ENCODE results near the gene CELA1.
A peak's percentile ranks its signal among the peaks of the same experiment; 100 is the strongest.
"Not testable (repeated sequence)": the region's sequence is repeated elsewhere in the genome, so short reads cannot be mapped to it uniquely, and the experiment has no call there.

CELA1 gene

GRCh38 chr12:51341251-51342007, 5.0 kb downstream of the CELA1 start:
- DNase-seq (ENCODE audit: low read depth) = peak; percentile 68

GRCh38 chr12:51339750-51340149, 6.7 kb downstream of the CELA1 start:
- DNase-seq (ENCODE audit: low read depth) = no peak

- DNase-seq (ENCODE audit: low read depth) = not testable (repeated sequence)
These were observed 9.1 kb downstream of the CELA1 start for GRCh38 chr12:51337336-51337735.

GRCh38 chr12:51335931-51336330, 10.5 kb downstream of the CELA1 start:
- no peak for DNase-seq (ENCODE audit: low read depth)

DNA sequence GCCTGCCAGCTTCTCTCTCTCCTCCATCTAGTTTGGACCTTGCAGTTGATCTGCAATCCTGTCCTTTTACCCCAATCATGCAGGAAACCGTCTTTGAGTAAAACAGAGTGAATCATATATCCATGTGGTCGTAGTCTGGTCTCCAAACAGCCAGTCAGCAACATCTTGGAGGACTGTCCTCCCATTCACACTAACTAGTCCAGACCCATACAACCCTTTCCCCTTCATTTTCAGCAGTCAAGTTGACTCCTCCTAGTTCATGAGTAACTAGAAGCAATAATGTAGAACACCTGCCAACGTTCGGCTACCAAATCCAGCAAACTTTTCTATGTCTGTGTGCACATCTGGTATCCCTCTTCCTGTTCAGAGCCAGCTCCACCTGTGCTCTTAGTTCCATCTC, 11.7 kb downstream of the CELA1 start:
- DNase-seq (ENCODE audit: low read depth) = no peak

DNA sequence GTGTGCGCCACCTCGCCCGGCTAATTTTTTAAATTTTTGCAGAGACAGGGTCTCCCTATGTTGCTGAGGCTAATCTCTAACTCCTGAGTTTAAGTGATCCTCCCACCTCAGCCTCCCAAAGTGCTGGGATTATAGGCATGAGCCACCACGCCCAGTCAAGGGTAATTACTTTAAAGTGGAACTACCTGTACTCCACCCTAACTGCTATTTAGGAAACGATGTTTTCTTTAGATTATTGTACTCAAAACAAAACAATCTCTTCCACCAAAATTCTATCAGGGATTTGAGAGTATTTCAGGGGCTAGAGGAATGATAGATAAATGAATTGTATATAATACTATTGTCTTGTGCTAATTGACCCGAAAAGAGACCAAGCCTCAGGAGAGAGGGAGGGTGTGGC, 12.9 kb downstream of the CELA1 start:
- no peak for DNase-seq (ENCODE audit: low read depth)

DNA sequence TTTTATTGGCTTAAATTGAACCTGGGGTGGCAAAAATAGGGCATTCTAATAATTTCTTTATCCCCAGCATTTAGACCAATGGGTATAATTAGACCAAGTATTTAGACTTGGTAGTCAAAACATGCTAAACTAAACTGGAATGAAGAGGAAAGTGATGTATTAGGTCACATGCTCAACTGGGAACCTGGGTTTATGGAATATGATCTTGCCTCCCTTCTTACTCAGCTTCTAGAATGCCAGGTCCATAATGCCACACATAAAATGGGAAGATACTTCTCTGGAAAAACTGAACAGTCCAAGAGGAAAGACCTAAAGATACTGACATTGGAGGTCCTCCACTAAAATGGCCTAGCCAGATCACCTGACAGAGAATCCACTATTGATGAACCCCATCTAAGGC, 16.3 kb downstream of the CELA1 start:
- no peak for DNase-seq (ENCODE audit: low read depth)

DNA sequence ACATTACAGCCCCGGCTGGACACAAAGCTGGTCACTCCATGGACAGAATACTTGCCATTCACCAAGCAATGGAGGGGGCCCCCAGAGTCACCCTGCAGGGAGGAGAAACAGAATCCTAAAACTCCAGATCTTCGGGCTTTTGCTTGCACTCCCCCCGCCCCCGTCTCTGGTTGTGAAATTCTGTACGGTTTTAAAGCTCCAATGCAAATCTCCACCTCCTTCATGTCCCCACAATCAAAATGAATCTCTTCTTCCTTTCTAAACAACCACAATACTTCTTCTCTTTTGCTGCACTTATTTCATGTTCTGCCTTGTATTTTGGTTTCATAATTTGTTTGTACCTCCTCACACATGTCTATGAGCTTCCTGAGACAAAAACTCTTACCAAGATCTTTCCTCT, 16.7 kb downstream of the CELA1 start:
- no peak for DNase-seq (ENCODE audit: low read depth)

DNA sequence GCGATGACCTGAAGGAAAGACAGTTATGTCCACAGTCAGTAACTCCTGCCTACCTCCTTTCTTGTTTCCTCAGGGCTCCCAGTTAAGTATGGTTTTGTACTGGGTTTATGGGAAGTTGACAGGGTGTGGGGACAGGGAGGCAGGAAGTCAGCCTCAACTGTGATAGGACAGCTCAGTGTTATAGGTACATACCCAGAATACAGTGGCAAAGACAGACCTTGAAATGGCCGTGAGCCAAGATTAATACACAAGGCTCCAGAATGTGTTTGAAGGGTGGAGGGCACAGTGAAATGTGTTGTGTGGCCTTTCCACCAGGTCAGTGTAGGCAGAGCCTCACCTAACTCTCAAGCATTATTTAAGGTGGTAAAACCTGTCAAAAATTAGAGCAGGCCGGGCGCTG, 17.9 kb downstream of the CELA1 start:
- DNase-seq (ENCODE audit: low read depth) = no peak

DNA sequence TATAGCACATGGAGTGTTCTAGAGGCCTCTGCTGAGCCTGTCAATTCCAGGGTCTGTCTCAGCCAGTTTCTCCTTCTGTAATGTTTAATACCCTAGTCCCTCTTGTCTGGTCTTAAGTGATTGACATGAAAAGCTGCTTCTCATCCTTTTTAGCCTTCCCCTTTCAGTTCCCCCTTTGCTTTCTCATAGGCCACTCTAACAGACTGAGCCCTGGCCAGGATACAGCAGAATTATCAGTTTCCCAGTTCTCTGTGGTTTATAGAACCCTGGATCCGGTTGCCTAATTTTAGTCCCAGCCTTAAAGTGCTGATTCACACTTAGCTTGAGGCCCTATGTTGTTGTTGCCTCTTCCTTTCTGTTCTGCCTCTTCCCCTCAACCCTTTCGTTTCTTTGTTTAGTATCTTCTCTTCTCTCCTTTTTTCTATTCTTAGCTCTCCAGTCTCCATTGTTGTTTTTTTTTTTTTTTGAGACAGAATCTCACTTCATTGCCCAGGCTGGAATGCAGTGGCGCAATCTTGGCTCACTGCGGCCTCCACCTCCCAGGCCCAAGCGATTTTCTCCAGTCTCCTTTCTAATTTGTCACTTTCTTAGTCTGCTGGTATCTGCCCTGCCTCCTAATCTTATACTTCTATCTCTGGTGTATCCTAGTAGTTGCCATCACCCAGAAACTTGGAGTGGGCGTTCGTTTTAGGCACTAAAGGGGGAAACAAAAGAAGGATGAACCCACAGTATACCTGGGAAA, 19.6 kb downstream of the CELA1 start:
- no peak for DNase-seq (ENCODE audit: low read depth)

GRCh38 chr12:51324953-51325352, 21.5 kb downstream of the CELA1 start:
- DNase-seq (ENCODE audit: low read depth) = no peak

DNA sequence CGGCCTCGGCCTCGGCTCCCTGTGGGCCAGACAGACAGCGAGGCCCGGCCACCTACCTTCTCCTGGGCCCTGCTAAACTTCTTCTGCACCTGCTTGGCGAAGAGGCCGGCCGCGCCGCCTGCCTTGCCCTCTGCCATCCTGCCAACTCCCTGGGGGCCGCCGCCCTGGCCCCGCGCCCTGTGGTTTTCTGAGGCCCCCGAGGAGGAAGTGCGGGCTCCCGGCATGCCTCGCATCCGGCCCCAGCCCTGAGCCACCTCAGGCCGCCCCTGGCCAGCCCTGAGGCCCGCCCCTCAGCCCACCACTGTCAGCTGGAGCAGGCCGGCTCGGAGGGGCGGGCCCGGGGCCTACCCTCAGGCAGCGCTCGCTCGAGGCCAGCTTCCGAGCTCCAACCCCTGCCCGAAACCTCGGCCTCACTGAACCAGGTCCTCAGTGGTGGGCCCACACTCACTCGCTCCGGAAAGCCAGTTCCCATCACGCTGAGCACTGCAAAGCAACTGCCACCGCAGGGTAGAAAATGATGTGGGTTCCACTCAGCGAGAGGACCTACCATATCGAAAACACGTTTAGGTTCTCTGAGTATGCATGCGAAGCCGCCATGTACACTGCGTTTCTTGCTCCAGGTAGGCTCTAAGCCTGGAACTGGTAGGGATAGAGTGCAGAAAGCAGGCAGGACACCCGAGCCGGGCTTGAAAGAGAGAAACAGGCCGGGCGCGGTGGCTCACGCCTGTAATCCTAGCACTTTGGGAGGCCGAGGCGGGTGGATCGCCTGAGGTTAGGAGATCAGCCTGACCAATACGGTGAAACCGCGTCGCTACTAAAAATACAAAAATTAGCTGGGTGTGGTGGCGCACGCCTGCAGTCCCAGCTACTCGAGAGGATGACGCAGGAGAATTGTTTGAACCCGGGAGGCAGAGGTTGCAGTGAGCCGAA, 22.2 kb downstream of the CELA1 start, which contains the start of gene BIN2:
Gene BIN2, minus strand, starts transcription at position 209 of the 930 bp plus-strand sequence. Its CDS starts 72 bp downstream, at position 137.
- peak; percentile 32 for DNase-seq (ENCODE audit: low read depth)

GRCh38 chr12:51323317-51323960, 23.0 kb downstream of the CELA1 start:
- peak; percentile 33 for DNase-seq (ENCODE audit: low read depth)

DNA sequence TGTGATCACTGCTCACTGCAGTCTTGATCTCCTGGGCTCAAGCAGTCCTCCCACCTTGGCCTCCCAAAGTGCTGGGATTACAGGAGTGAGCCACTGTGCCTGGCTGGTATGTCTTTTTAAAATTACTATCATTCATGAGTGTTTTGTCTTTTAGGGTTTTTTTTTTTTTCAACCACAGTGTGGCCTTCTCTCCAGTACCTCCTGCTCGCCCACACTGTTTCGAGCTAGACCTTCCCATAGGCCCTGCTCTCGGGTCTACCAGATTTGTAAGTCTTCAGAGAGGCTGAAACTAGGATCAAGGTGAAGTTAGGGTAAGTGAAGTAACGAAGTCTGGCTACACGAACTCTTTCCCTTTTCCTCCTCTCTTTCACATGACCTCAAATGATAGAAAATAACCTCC, 24.0 kb downstream of the CELA1 start:
- DNase-seq (ENCODE audit: low read depth) = no peak

DNA sequence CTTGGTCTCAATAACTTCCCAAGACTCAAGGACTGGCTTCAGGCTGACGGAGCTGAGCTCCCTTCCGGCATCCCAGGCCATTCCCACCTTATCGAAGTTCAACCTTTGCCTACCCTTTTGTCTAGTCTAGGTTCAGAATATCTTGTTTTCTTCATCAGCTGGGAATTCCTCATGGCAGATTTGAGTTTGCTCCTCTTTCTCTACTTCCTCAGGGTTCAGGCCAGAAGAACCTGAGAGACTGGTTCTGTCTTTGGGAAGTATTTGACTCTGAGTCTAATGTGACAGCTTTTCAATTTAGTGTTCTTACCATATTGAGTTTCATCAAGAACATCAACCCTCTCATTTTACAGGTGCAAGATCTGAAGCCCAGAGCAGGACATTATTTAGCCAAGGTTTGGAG, 24.6 kb downstream of the CELA1 start:
- no peak for DNase-seq (ENCODE audit: low read depth)

GRCh38 chr12:51320695-51321320, 25.7 kb downstream of the CELA1 start:
- DNase-seq (ENCODE audit: low read depth) = no peak

- no peak for DNase-seq (ENCODE audit: low read depth)
These were observed 26.2 kb downstream of the CELA1 start for GRCh38 chr12:51320311-51320694.

DNA sequence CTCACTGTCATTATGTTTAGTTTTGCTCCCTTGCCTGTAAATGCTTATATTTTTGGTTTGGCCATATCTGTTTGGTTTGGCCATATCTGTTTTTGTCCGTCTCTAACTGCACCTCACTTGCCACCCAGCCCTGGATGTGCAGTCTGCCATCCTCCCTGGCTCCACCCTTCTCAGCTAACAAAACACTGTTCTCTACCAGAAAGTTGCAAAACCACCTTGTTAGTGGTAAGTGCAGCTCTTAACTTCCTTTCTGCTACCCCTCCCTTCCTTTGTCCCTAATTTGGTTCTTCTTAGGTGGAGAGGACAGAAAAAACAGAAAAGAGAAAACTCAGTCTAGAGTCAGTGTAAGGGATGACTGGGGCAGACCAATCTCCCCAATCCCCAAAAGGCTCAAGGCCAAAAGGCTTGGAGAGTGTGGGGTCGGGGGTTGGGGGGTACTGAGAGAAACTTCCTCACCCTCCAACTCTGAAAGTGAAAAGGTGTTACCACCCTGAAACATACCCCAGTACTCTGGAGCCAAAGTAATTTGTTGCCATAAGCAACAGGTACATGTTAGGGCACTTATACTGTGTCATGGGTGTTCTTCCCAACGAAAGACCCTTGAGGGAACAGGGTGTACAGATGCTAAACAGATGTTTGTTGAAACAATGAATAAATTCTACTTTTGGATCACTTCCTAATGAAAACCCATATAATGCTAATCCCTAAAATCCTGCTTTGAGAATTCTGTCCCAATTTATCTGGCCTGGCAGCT, 27.5 kb downstream of the CELA1 start:
- no peak for DNase-seq (ENCODE audit: low read depth)

DNA sequence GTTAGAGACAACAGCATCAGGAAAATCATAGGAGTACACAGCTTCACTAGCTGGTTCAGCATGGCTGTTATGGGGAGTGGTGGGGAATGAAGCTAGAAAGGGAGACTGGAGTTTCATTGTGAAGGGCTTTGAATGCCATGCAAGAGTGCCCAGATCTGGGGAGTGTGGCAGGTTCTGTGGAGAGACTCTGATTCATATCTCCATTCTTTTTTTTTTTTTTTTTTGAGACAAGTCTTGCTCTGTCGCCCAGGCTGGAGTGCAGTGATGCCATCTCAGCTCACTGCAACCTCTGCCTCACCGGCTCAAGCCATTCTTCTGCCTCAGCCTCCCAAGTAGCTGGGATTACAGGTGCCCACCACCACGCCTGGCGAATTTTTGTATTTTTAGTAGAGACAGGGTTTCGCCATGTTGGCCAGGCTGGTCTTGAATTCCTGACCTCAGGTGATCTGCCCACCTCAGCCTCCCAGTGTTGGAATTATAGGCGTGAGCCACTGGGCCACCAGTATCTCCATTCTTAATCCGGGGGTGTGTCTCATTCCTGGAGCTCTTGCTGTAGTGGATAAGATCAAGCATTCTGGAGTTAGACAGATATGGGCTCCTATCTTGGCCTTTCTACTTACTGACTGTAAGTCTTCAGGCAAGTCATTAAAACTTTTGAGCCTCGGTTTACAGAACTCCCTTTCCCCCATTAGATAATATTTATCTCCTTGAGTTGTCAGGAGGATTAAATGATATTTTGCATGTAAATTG, 28.2 kb downstream of the CELA1 start:
- DNase-seq (ENCODE audit: low read depth) = not testable (repeated sequence)

DNA sequence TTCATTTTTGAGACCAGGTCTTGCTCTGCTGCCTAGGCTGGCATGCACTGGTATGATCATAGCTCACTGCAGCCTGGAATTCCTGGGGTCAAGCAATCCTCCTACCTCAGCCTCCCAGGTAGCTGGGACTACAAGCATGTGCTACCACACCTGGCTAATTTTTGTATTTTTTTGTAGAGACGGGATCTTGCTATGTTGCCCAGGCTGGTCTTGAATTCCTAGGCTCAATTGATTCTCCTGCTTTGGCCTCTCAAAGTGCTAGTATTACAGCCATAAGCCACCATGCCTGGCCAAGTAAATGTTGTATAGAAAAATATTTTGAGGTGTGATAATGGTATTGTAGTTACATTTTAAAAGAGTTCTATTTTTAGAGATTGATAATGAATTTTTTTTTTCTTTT, 35.1 kb downstream of the CELA1 start:
- DNase-seq (ENCODE audit: low read depth) = no peak
